Large intestine (tissue), 3 donors: ENCODE measurements around the gene HS3ST3A1. TPM values are rescaled to one million over a fixed set of nuclear protein-coding genes. Genes with fewer than 3 reads are reported as not detected.
"Not testable (repeated sequence)": the region's sequence is repeated elsewhere in the genome, so short reads cannot be mapped to it uniquely, and the experiment has no call there.

Experiments used
- DNase-seq, 2 donors: peaks; one replicate each; pipeline versions ENCODE4 v3.0.0 to v3.0.0-alpha.2; 2013
- H3K27ac ChIP-seq: one replicate; pipeline ENCODE4 v1.5.1; 2013; ENCODE audit warnings: low read length
- H3K27me3 ChIP-seq: 2 replicates; pipeline ENCODE4 v1.6.1; 2013; ENCODE audit warnings: low read length; ENCODE audit not compliant: control insufficient read depth, insufficient read depth
- H3K36me3 ChIP-seq: 2 replicates; pipeline ENCODE4 v1.6.1; 2013; ENCODE audit warnings: low read length; ENCODE audit not compliant: control insufficient read depth, insufficient read depth
- H3K4me1 ChIP-seq: one replicate; pipeline ENCODE4 v1.6.1; 2013; ENCODE audit warnings: low read length; ENCODE audit not compliant: control insufficient read depth, insufficient read depth
- H3K4me3 ChIP-seq: one replicate; pipeline ENCODE4 v1.5.1; 2013; ENCODE audit warnings: low read length
- H3K9me3 ChIP-seq: one replicate; pipeline ENCODE4 v1.6.1; 2013; ENCODE audit warnings: mild to moderate bottlenecking, low read depth, low read length, moderate library complexity; ENCODE audit not compliant: control insufficient read depth
- WGBS: methylation state at CpG from one replicate; pipeline ENCODE4 v1.1.5; 2013; ENCODE audit warnings: low lambda C conversion rate; ENCODE audit not compliant: insufficient coverage; 5-methylcytosine and 5-hydroxymethylcytosine counted together
- polyA plus RNA-seq: library from polyadenylated mRNA; unstranded; fragments of 120-200 nt; gene quantifications from one replicate; pipeline ENCODE4 v1.2.1, GENCODE V29; 2013

Gene HS3ST3A1
- polyA plus RNA-seq, 1 donor = 0.27 TPM

DNA sequence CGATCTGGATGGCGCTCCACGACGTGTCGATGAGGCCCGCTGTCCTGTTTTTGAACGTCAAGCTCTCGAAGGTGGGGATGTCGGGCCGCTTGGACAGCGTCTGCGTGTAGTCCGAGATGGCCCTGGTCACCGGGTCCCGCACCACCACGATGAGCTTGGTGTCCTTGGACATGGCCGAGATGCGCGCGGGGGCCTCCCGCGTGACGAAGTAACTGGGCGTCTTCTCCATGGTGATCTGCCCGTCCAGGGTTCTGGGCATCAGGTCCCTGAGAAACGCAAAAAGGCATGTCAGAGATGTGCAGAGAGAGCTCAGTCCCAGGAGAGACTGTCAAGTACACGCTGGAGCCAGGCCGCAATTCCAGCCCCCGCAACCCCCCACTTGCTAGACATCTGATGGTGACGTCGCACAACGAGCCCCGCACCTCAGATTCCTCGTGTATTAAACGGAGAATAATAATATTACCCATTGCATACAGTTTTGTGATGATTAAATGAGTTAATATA is 105.1 kb downstream of the HS3ST3A1 start:
- not testable (repeated sequence) for H3K4me1 ChIP-seq, H3K36me3 ChIP-seq, H3K27ac ChIP-seq, H3K9me3 ChIP-seq, H3K27me3 ChIP-seq, H3K4me3 ChIP-seq, DNase-seq
- no CpG with 5 or more reads among the region's 35 CpGs for WGBS

DNA sequence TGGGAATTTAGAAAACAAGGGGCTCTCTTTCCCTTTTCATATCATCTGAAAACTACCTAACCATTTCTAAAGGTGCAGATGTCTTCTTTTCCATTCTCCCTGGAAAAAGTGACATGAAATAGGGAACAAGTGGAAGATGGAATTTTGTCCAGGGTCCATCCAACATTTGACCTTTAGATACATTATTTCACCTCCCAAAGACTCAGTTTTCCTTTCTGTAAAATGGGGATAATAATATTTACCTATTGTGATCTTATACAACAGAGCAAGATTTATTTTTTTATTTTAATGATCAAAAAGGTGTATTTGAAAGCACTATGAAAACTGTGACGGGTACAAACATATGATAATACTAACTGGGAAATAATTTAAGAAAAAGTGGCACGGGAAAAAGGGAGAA is 106.3 kb downstream of the HS3ST3A1 start:
- 100% methylated on average over 2 of the region's 2 CpGs for WGBS
- H3K4me3 ChIP-seq = no peak overlapping the region
- H3K4me1 ChIP-seq = no peaks in the 10 kb centered on the region
- no peaks in the 10 kb centered on the region for H3K9me3 ChIP-seq
- H3K36me3 ChIP-seq = no peaks in the 10 kb centered on the region
- DNase-seq = no peak
- no peak overlapping the region for H3K27ac ChIP-seq
- no peaks in the 10 kb centered on the region for H3K27me3 ChIP-seq

- Histone ChIP-seq H3K27me3 (no peaks in the 10 kb centered on the region), H3K9me3 (no peaks in the 10 kb centered on the region), H3K36me3 (no peaks in the 10 kb centered on the region), H3K4me1 (no peaks in the 10 kb centered on the region), H3K27ac (no peak overlapping the region), H3K4me3 (no peak overlapping the region)
- 73% methylated on average over 2 of the region's 4 CpGs for WGBS
- no peak for DNase-seq
Observed at GRCh38 chr17:13492737-13493122, 109.0 kb downstream of the HS3ST3A1 start.

GRCh38 chr17:13491916-13492736 is 109.6 kb downstream of the HS3ST3A1 start:
- Histone ChIP-seq H3K4me1 (no peaks in the 10 kb centered on the region), H3K27me3 (no peaks in the 10 kb centered on the region), H3K36me3 (no peaks in the 10 kb centered on the region), H3K9me3 (no peaks in the 10 kb centered on the region), H3K27ac (no peak overlapping the region), H3K4me3 (no peak overlapping the region)
- DNase-seq = no peak
- WGBS = 64% methylated on average over 5 of the region's 7 CpGs

- Histone ChIP-seq H3K4me3 (no peak overlapping the region), H3K36me3 (no peaks in the 10 kb centered on the region), H3K4me1 (no peaks in the 10 kb centered on the region), H3K27me3 (no peaks in the 10 kb centered on the region), H3K9me3 (no peaks in the 10 kb centered on the region), H3K27ac (no peak overlapping the region)
- no peak for DNase-seq
- WGBS = 86% methylated on average over 1 of the region's 1 CpG
Observed at GRCh38 chr17:13491491-13491890, 110.2 kb downstream of the HS3ST3A1 start.

DNA sequence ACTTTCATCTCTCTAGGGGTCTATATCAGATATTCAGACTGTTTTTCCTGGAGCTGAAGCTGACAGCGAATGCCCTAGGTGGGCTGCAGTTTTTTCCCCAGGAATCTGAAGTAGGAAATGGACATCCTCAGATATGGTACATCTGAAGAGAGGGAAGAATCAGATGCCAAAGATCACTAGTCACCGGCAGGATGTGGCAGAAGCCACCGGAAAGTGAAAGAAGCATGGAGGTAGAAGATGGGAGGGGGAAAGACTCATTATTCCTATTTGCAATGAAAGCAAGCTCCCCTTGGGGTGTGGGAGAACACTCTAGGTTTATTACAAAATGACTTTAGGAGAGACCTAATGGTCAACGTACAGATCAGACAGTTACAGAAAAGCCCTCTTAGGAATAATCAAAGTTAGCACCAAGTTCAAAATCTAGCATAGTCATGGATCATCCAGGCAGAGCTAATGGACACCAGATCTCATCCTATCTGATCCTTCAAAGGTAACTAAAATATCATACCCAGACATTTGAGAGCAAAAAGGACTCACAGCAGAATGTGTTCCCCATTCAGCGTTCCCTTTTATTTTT is 110.7 kb downstream of the HS3ST3A1 start:
- Histone ChIP-seq H3K9me3 (no peaks in the 10 kb centered on the region), H3K27me3 (no peaks in the 10 kb centered on the region), H3K27ac (no peak overlapping the region), H3K4me1 (no peaks in the 10 kb centered on the region), H3K36me3 (no peaks in the 10 kb centered on the region), H3K4me3 (no peak overlapping the region)
- no peak for DNase-seq
- WGBS = 86% methylated on average over 1 of the region's 5 CpGs

DNA sequence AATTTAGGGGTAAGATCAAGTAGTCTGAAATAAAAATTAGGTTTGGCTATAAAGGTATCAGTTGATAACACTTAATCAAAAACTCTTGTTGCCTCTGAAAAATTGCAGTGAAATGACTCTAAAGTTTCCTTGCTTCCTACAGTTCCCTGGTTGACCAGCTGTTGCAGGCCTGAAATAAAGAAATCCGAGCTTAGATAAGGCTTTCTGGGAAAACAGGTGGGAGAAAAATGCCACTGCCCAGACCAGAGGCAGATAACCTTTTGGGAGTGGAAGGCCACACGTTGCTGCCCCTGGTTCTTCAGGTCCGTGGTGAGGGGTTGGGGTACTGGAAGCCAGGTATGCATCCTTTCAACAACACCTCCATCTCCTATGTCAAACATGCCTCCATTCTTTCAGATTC is 111.3 kb downstream of the HS3ST3A1 start:
- no peak overlapping the region for H3K27ac ChIP-seq
- no peak for DNase-seq
- no CpG with 5 or more reads among the region's 3 CpGs for WGBS
- no peaks in the 10 kb centered on the region for H3K4me1 ChIP-seq
- H3K9me3 ChIP-seq = no peaks in the 10 kb centered on the region
- no peaks in the 10 kb centered on the region for H3K27me3 ChIP-seq
- H3K4me3 ChIP-seq = no peak overlapping the region
- H3K36me3 ChIP-seq = no peaks in the 10 kb centered on the region

DNA sequence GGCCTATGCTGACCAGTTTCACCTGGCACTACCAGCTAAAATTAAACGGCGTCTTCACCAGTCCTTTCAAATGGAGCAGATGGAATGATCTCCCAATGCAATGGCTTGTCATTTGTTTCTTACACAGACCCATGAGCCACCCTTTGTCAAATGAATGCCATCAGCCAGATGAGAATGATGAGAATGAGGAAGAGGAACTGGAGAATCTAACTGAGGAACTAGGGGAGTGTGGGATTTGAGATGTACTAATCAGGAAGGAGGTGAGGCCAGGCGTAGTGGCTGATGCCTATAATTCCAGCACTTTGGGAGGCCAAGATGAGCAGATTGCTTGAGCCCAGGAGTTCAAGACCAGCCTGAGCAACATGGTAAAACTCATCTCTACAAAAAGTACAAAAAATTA is 116.4 kb downstream of the HS3ST3A1 start:
- Histone ChIP-seq H3K9me3 (peaks cover 3% of the 10 kb centered on the region), H3K4me1 (no peaks in the 10 kb centered on the region), H3K27me3 (no peaks in the 10 kb centered on the region), H3K36me3 (no peaks in the 10 kb centered on the region), H3K4me3 (no peak overlapping the region), H3K27ac (no peak overlapping the region)
- WGBS = no CpG with 5 or more reads among the region's 3 CpGs
- no peak for DNase-seq

DNA sequence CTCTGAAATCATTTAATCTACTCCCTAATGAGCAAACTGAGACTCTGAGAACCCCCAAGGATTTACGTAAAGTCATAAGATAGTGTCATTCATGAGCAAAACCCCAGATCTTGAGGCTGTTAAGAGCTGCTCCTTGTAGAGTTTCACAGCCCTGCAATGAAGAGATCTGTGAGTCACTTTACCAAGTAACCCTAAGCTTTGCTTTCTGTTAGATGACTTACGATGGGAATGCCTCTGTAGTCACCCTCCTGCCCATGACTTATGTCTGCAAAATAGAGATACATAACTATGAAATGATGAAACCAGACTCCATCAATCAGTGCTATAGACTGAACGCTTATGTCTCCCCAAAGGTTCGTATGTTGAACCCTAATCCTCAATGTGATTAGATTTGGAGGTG is 117.7 kb downstream of the HS3ST3A1 start:
- no peak overlapping the region for H3K4me3 ChIP-seq
- no peaks in the 10 kb centered on the region for H3K36me3 ChIP-seq
- WGBS = no CpG with 5 or more reads among the region's 4 CpGs
- peaks cover 3% of the 10 kb centered on the region for H3K9me3 ChIP-seq
- H3K4me1 ChIP-seq = no peaks in the 10 kb centered on the region
- no peaks in the 10 kb centered on the region for H3K27me3 ChIP-seq
- DNase-seq = no peak
- no peak overlapping the region for H3K27ac ChIP-seq

GRCh38 chr17:13480877-13481276 is 120.9 kb downstream of the HS3ST3A1 start:
- Histone ChIP-seq H3K9me3 (peaks cover 3% of the 10 kb centered on the region), H3K4me3 (no peak overlapping the region), H3K27ac (no peak overlapping the region), H3K4me1 (peaks cover 6% of the 10 kb centered on the region), H3K36me3 (no peaks in the 10 kb centered on the region), H3K27me3 (no peaks in the 10 kb centered on the region)
- DNase-seq = no peak
